Neural cell (in vitro differentiated cells): ENCODE data around the gene BMP2K. TPM values are rescaled to one million over a fixed set of nuclear protein-coding genes. Genes with fewer than 3 reads are reported as not detected.

Experiments
- H2AFZ ChIP-seq: fragments of 200-600, 300-800 bp; sonication (generic), shearing (Covaris generic); 2 replicates; pipeline ENCODE4 v1.6.0; 2014; ENCODE audit warnings: low read depth, mild to moderate bottlenecking, antibody characterized with exemption, low read length, moderate library complexity
- H3F3A ChIP-seq: fragments of 200-600 bp; shearing (Covaris generic); 2 replicates; pipeline ENCODE4 v1.6.1; 2016; ENCODE audit warnings: mild to moderate bottlenecking, moderate library complexity, mixed read lengths, antibody characterized with exemption, low read length; ENCODE audit not compliant: insufficient read depth, poor library complexity, severe bottlenecking
- H3K27ac ChIP-seq: fragments of 200-600, 300-800 bp; sonication (generic), shearing (Covaris generic); 2 replicates; pipeline ENCODE4 v1.5.1; 2014; ENCODE audit warnings: mild to moderate bottlenecking, low read length, moderate library complexity
- H3K27me3 ChIP-seq: fragments of 300-800, 200-600 bp; sonication (generic), shearing (Covaris generic); 2 replicates; pipeline ENCODE4 v1.6.0; 2014; ENCODE audit warnings: mild to moderate bottlenecking, low read depth, low read length, moderate library complexity; ENCODE audit not compliant: insufficient read depth
- H3K36me3 ChIP-seq: fragments of 300-800, 200-600 bp; sonication (generic), shearing (Covaris generic); 2 replicates; pipeline ENCODE4 v1.5.1; 2014; ENCODE audit warnings: mild to moderate bottlenecking, antibody characterized with exemption, low read length, moderate library complexity; ENCODE audit not compliant: insufficient read depth
- H3K4me2 ChIP-seq: fragments of 300-800, 200-600 bp; sonication (generic), shearing (Covaris generic); 2 replicates; pipeline ENCODE4 v1.6.0; 2014; ENCODE audit warnings: mild to moderate bottlenecking, low read length
- H3K4me3 ChIP-seq: fragments of 300-800, 200-600 bp; sonication (generic), shearing (Covaris generic); 2 replicates; pipeline ENCODE4 v1.5.1; 2014; ENCODE audit warnings: mild to moderate bottlenecking, low read length, moderate library complexity
- H3K79me2 ChIP-seq: fragments of 200-600 bp; shearing (Covaris generic); replicated peaks from 2 replicates; pipeline ENCODE4 v1.6.0; 2014; ENCODE audit warnings: mild to moderate bottlenecking, low read length, moderate library complexity; ENCODE audit not compliant: insufficient read depth
- H3K9ac ChIP-seq: fragments of 300-800, 200-600 bp; sonication (generic), shearing (Covaris generic); 2 replicates; pipeline ENCODE4 v1.6.1; 2016; ENCODE audit warnings: mild to moderate bottlenecking, low read length, mixed read lengths
- H3K9me2 ChIP-seq: fragments of 200-600 bp; shearing (Covaris generic); 2 replicates; pipeline ENCODE4 v1.6.1; 2016; ENCODE audit warnings: mild to moderate bottlenecking, low read length, mixed read lengths; ENCODE audit not compliant: insufficient read depth
- H3K9me3 ChIP-seq: fragments of 200-600, 300-800 bp; sonication (generic), shearing (Covaris generic); 2 replicates; pipeline ENCODE4 v1.6.1; 2016; ENCODE audit warnings: mild to moderate bottlenecking, mixed run types, low read length, moderate library complexity, mixed read lengths
- H4K20me1 ChIP-seq: fragments of 200-600 bp; shearing (Covaris generic); 2 replicates; pipeline ENCODE4 v1.6.1; 2016; ENCODE audit warnings: mild to moderate bottlenecking, mixed run types; ENCODE audit not compliant: insufficient read depth
- EP300 ChIP-seq: fragments of 450-650 bp; conservative IDR thresholded peaks from 2 replicates; pipeline ENCODE4 v1.6.1; 2014; ENCODE audit warnings: antibody characterized with exemption, mild to moderate bottlenecking, moderate library complexity; ENCODE audit not compliant: poor library complexity, severe bottlenecking
- EZH2 ChIP-seq: fragments of 200-600, 300-800 bp; shearing (Covaris generic), sonication (generic); IDR thresholded peaks from 2 replicates; pipeline ENCODE4 v1.6.1; 2014; ENCODE audit warnings: antibody characterized with exemption, low read length, borderline replicate concordance, mild to moderate bottlenecking; ENCODE audit not compliant: insufficient read depth, poor library complexity, severe bottlenecking
- MXI1 ChIP-seq: fragments of 450-650 bp; conservative IDR thresholded peaks from 2 replicates; pipeline ENCODE4 v1.6.1; 2014; ENCODE audit warnings: antibody characterized with exemption, mild to moderate bottlenecking; ENCODE audit not compliant: poor library complexity, severe bottlenecking
- POLR2AphosphoS5 ChIP-seq: IDR thresholded peaks from 2 replicates; pipeline ENCODE4 v1.6.1; 2012
- RAD21 ChIP-seq: fragments of 450-650 bp; conservative IDR thresholded peaks from 2 replicates; pipeline ENCODE4 v1.6.1; 2014; ENCODE audit warnings: antibody characterized with exemption, mild to moderate bottlenecking, moderate library complexity
- REST ChIP-seq: IDR thresholded peaks from 2 replicates; pipeline ENCODE4 v1.6.1; 2012; ENCODE audit warnings: borderline replicate concordance
- SMC3 ChIP-seq: fragments of 450-650 bp; conservative IDR thresholded peaks from 2 replicates; pipeline ENCODE4 v1.6.1; 2014; ENCODE audit warnings: antibody characterized with exemption, mild to moderate bottlenecking, moderate library complexity; ENCODE audit not compliant: poor library complexity
- TAF1 ChIP-seq: IDR thresholded peaks from 2 replicates; pipeline ENCODE4 v1.6.1; 2012; ENCODE audit warnings: low read depth
- polyA plus RNA-seq: library from polyadenylated mRNA; depleted of rRNA; stranded (reverse); fragments of >200 nt; gene quantifications from 2 replicates; pipeline ENCODE4 v1.2.3, GENCODE V29; 2014
- TF ChIP-seq, protein P1 (sequence below): fragments of 450-650 bp; IDR thresholded peaks from 2 replicates; pipeline ENCODE4 v1.5.1; 2014; ENCODE audit warnings: antibody characterized with exemption, mild to moderate bottlenecking, moderate library complexity; ENCODE audit not compliant: poor library complexity, severe bottlenecking

BMP2K gene
- polyA plus RNA-seq, 1 donor from 2014 or later = 14.7 TPM

- TF ChIP-seq RAD21 = no peak
- no peak for TF ChIP-seq REST
- TF ChIP-seq MXI1 = no peak
- TF ChIP-seq, protein P1, sequence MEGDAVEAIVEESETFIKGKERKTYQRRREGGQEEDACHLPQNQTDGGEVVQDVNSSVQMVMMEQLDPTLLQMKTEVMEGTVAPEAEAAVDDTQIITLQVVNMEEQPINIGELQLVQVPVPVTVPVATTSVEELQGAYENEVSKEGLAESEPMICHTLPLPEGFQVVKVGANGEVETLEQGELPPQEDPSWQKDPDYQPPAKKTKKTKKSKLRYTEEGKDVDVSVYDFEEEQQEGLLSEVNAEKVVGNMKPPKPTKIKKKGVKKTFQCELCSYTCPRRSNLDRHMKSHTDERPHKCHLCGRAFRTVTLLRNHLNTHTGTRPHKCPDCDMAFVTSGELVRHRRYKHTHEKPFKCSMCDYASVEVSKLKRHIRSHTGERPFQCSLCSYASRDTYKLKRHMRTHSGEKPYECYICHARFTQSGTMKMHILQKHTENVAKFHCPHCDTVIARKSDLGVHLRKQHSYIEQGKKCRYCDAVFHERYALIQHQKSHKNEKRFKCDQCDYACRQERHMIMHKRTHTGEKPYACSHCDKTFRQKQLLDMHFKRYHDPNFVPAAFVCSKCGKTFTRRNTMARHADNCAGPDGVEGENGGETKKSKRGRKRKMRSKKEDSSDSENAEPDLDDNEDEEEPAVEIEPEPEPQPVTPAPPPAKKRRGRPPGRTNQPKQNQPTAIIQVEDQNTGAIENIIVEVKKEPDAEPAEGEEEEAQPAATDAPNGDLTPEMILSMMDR = no peak
- no peak for TF ChIP-seq SMC3
- TF ChIP-seq EZH2 = no peak
- TF ChIP-seq TAF1 = no peak
- TF ChIP-seq EP300 = no peak
- no peak for TF ChIP-seq POLR2AphosphoS5
Observed at GRCh38 chr4:78732332-78733104, 43.6 kb upstream of the BMP2K start.

DNA sequence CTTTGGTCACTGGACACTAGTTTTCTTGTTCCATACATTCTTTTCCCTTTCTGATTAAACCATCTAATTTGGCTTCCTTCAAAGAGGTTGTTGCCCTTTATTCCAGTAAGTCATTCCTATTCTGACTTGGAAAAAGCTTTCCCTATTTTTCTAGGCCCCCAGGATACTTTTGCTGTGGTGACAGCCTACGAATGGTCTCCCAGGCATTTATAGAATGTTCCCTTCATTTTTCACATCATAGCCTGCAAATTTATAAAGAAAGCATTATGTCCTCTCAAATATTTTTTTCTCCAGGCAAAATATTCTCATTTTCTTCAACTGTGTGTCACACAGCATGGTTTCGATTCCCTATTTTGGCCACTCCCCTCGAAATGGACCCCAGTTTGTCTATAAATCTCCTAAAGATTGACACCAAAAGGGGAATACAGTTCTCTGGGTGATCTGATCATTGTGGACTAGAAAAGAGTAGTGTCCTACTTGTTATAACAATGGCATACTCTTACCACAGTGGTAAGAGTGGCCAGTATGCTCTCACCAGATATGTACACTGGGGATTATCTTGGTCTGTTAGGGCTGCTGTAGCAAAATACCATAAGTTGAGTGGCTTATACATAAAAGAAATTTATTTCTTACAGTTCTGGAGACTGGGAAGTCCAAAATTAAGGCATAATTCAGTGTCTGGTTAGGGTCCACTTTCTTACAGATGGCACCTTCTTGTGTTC is 41.5 kb upstream of the BMP2K start:
- no peaks in the 10 kb centered on the region for H4K20me1 ChIP-seq
- H3K27ac ChIP-seq = no peak overlapping the region
- H3K4me2 ChIP-seq = no peak overlapping the region
- no peaks in the 10 kb centered on the region for H3K79me2 ChIP-seq
- no peaks in the 10 kb centered on the region for H3K27me3 ChIP-seq
- H3F3A ChIP-seq = no peaks in the 10 kb centered on the region
- H2AFZ ChIP-seq = no peak overlapping the region
- no peak overlapping the region for H3K4me3 ChIP-seq
- TF ChIP-seq RAD21 (no peak), EP300 (no peak), EZH2 (no peak), TAF1 (no peak), REST (no peak), MXI1 (no peak), POLR2AphosphoS5 (no peak), SMC3 (no peak)
- TF ChIP-seq, protein P1 = no peak
- no peaks in the 10 kb centered on the region for H3K9me3 ChIP-seq
- H3K36me3 ChIP-seq = no peaks in the 10 kb centered on the region
- no peaks in the 10 kb centered on the region for H3K9me2 ChIP-seq
- no peak overlapping the region for H3K9ac ChIP-seq

More at GRCh38 chr4:78732332-78733104, 43.6 kb upstream of the BMP2K start:
- H3K9me2 ChIP-seq = no peaks in the 10 kb centered on the region
- no peak overlapping the region for H3K4me2 ChIP-seq
- H3K27me3 ChIP-seq = no peaks in the 10 kb centered on the region
- no peaks in the 10 kb centered on the region for H4K20me1 ChIP-seq
- H3F3A ChIP-seq = no peaks in the 10 kb centered on the region
- H3K79me2 ChIP-seq = no peaks in the 10 kb centered on the region
- no peak overlapping the region for H3K9ac ChIP-seq
- H3K4me3 ChIP-seq = no peak overlapping the region
- H3K9me3 ChIP-seq = no peaks in the 10 kb centered on the region
- no peak overlapping the region for H3K27ac ChIP-seq
- H3K36me3 ChIP-seq = no peaks in the 10 kb centered on the region
- no peak overlapping the region for H2AFZ ChIP-seq
